SK-N-SH (cell line): ENCODE results near the gene UFC1.

Experiments used
- CTCF ChIP-seq: fragments of 200-600 bp; sonication (generic); IDR thresholded peaks from 2 replicates; pipeline ENCODE4 v1.6.1; 2017; ENCODE audit warnings: antibody characterized with exemption, mild to moderate bottlenecking, moderate library complexity
- EP300 ChIP-seq, 2 experiments: IDR thresholded peaks; 2 replicates each; pipeline versions ENCODE4 v1.4.0 to v1.6.1; 2012; ENCODE audit warnings: borderline replicate concordance in 1 of 2, low read depth in 1 of 2, low read length in 1 of 2
- GABPA ChIP-seq: IDR thresholded peaks from 2 replicates; pipeline ENCODE4 v1.4.0; 2012; ENCODE audit warnings: low read depth, mild to moderate bottlenecking
- MAX ChIP-seq: IDR thresholded peaks from 2 replicates; pipeline ENCODE4 v1.4.0; 2012; ENCODE audit warnings: low read depth
- MXI1 ChIP-seq: IDR thresholded peaks from 2 replicates; pipeline ENCODE4 v1.6.1; 2012; ENCODE audit warnings: mild to moderate bottlenecking, low read depth, low read length, improper control_type of control experiment
- POLR2AphosphoS5 ChIP-seq: IDR thresholded peaks from 2 replicates; pipeline ENCODE4 v1.6.1; 2012; ENCODE audit warnings: low read depth, low read length
- RCOR1 ChIP-seq: fragments of 150-350 bp; IDR thresholded peaks from 2 replicates; pipeline ENCODE4 v1.6.1; 2017; ENCODE audit warnings: antibody characterized with exemption, low read length
- SIN3A ChIP-seq: IDR thresholded peaks from 2 replicates; pipeline ENCODE4 v1.6.1; 2012; ENCODE audit warnings: low read depth, mild to moderate bottlenecking, low read length, moderate library complexity, borderline replicate concordance
- SMC3 ChIP-seq: IDR thresholded peaks from 2 replicates; pipeline ENCODE4 v1.6.1; 2012; ENCODE audit warnings: low read depth, low read length, improper control_type of control experiment
- TAF1 ChIP-seq: IDR thresholded peaks from 2 replicates; pipeline ENCODE4 v1.6.1; 2012; ENCODE audit warnings: low read depth, mild to moderate bottlenecking, low read length, moderate library complexity, borderline replicate concordance
- TCF12 ChIP-seq: IDR thresholded peaks from 2 replicates; pipeline ENCODE4 v1.4.0; 2012

DNA sequence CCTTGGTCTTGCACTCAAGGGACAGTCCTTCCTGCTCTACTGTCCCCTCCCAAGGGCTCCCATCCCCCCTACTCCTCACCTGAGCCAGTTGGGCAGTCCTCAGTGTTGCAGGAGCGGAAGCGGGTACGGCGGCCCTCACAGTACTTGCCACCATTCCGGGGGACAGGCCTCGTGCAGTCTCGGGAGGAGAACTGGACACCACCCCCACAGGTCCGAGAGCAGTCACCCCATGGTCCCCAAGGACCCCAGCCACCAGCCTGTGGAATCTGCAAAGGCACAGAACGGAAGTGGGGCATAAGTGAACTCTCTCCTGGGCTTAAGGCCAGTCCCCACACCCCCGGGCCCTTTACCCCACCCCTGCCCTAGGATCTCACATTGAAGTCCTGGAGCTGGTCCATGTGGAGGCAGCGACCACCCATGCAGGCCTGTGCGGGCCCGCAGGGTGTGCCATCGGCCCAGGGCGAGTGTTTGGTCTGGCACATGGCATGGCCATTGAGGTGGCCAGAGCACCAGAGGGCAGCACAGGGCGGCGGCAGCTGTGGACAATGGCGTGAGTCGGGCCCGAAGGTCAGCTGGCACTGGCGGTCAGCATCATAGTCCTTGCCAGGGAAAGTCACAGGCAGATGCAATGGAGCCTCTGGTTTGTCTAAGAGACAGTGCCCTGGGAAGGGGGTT lies 39.9 kb downstream of the UFC1 start:
- TF ChIP-seq CTCF (no peak), GABPA (no peak), SIN3A (no peak), SMC3 (no peak), TCF12 (no peak), MXI1 (no peak), EP300 (IDR thresholded peaks at IDR 0.05; ENCODE audit: borderline replicate concordance in 1 of 2, low read depth in 1 of 2, low read length in 1 of 2) (no peak), POLR2AphosphoS5 (no peak), RCOR1 (no peak), TAF1 (no peak), MAX (no peak)
